HG03469 (cell line): ENCODE data around the gene SH2B2.

ENCODE experiments used
- ATAC-seq: cut with Tn5 transposase; IDR thresholded peaks from one replicate; pipeline ENCODE4 v1.9.1; 2021; ENCODE audit warnings: mild to moderate bottlenecking, moderate library complexity, moderate number of reproducible peaks; ENCODE audit not compliant: unreplicated experiment

Gene SH2B2

DNA sequence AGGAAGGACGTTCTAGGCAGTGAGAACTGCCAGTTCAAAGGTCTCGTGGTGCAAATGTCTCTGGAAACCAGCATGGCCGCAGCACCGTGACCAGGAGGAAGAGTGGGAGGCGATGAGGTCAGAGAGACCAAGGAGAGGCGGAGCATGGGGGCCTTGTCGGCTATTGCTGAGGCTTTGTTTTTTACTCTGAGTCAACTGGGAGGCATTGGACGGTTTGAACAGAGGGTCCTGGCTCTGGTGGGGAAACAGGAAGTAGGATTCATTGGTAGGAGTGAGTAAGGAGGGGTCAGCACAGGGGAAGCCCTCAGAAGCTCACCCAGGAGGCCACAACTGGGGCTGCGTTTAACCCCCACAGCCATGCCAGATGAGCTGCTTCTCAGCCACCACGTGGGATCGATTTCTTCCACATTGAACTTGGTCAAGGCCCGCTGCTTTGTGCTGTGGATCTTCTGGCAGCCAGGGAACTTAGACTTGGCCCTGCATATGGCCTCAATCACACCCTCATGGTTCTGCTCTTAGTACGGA lies 22.2 kb upstream of the SH2B2 start:
- no peak for ATAC-seq

DNA sequence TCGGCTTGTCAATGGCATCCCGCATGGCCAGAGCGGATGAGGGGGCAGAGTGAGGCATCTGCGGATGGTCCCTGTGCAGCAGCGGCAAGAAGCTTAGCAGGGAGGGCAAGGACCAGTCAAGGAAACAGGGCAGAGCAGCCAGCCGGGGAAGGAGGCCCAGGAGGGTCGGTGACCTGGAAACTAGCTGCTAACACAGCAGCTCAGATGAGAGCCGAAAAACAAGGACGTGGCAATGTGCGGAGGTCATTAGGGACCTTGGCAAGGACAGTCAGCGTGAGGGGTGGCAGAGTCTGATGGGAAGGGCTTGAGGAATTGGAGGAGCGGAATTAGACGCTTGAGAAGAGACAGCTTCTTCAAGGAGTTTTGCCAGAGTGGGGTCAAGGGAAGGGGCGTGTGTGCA lies 20.1 kb upstream of the SH2B2 start:
- no peak for ATAC-seq

- no peak for ATAC-seq
These were observed 18.0 kb upstream of the SH2B2 start for GRCh38 chr7:102268635-102269034.

GRCh38 chr7:102270178-102270887 lies 16.3 kb upstream of the SH2B2 start:
- ATAC-seq, result no peak

DNA sequence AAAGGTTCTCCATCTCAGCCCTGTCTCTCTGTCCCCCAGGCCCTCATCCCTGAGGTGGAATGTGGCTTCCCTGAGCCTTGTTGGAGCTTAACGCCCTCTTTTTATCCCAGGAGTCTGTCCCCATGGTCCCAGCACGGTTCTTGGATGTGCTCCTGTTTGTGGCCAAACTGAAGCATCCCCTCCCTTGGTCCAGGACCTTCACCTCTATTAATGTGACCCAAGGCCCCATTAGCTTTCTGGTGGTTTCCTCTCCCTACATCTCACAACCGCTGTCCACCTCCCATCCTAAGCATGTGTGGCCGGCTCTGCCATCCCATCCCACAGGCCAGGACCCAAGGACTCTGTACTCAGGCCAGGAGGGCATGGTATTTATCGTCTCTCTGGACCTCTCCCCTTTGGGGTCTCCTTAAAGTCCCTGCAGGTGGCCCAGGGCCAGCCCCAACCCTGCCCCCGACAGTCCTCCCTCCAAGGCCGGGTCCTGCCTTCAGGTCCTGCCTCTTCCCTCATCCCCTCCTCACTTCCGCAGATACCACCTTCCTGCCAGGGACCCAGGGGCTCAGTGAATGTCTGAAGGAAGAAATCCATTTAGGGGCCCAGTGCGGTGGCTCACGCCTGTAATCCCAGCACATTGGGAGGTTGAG lies 15.4 kb upstream of the SH2B2 start:
- no peak for ATAC-seq

DNA sequence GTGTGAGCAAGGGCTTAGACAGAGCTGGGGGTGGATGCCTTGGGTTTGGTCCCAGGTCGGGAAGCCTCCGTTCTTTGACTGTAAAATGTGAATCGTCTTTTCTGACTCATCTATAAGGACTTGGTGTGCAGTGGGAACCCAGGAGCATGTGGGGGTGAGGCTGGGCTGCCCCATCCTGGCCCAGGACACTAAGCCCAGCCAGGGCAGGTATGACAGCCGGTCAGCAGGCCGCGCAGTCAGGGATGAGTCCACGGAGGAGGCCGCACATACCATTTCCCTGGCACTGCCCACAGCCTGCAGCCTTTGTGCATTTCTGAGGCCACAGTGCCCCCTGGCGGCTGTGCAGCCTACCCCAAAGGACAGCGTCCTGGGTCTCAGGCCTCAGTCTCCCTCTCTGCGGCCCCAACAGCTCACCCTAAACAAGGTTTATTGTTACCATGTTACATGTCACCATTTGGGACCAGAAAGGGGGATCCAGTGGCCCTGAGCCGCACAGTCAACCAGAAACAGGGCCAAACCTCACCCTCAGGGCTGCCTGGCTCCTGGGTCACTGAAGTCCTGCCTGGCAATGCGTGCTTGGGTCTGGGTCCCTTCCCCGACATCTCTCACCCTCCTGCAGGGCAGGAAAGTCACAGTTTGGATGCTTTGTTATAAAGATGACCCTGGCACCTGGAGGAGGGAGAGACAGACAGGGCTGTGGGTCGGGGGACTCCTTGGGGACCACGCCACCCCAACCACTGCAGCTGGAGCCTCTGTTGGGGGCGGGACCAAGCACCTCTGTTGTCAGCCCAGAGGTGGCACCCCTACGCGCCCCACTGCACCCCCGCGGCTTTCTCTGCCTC lies 14.4 kb upstream of the SH2B2 start:
- no peak for ATAC-seq

GRCh38 chr7:102272917-102273748 lies 13.5 kb upstream of the SH2B2 start:
- no peak for ATAC-seq

- no peak for ATAC-seq
These were observed 12.6 kb upstream of the SH2B2 start for GRCh38 chr7:102273749-102274712.

- ATAC-seq, result no peak
These were observed 11.5 kb upstream of the SH2B2 start for GRCh38 chr7:102275123-102275703.

DNA sequence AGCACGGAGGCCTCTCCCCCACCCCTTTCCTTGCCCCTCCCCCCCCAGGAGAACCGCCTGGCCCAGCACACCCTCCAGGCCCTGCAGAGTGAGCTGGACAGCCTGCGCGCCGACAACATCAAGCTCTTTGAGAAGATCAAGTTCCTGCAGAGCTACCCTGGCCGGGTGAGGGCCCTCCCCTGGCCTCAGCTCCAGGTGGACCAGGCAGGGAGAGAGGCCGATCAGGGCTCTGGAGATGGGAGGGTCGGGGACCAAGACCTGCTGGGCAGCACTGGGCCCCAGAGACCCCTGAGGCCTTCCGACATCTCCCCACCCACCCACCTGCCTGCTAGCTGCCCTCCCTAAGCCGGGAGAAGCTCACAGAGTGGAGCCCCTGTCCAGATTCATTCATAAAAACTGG lies 8.8 kb upstream of the SH2B2 start:
- ATAC-seq, result no peak

DNA sequence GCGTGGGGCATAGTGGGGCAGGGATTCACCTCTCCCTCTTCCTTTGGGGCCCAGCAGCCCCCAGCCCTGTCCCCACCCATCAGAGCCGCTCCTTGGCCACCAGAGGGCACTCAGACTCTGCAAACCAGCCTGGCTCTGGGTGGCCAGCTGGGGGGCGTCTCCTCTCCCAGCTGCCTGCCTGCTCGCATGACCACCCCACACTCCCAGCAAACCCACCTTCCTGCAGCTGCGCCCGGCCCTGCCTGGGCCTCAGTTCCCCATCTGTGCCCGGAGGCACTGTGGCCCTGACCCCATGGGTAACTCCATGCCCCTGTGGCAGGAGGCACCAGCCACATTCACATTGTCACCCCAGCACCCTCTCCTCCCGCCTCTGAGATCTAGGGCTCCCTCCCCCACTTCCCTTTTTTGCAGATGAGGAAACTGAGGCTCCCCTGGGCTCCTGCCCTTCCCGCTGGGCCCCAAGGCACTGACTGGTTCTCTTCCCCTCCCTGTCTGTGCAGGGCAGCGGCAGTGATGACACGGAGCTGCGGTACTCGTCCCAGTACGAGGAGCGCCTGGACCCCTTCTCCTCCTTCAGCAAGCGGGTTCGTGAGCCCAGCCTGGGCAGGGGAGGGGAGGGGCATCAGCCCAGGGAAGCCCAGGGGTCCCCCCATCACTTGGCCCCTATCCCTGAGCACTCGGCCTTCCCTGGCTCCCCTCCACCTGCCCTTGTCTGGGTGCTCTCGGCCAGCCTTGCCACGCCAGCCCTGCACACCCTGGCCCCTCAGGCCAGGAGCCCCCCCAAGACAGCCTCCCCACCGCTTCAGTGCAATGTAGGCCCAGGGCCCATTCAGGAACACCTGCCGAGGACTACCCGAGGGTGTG lies 6.9 kb upstream of the SH2B2 start:
- ATAC-seq, result no peak

DNA sequence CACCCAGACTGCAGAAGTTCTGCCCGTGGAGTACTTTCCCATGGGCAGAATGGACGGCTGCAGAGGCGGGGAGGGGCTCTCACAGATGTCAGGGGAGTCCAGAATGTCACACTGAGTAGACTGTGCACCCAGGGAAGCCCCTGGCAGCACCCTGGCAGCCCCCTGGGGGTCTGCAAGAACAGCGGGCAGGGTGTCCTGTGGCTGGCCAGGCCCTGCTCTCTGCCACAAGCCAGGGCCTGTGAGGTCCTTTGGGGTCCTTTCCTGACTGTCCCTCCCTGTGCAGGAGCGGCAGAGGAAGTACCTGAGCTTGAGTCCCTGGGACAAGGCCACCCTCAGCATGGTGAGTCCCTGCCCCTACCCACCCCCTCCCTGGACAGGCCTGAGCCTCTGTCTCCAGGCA lies 6.1 kb upstream of the SH2B2 start:
- ATAC-seq, result no peak

DNA sequence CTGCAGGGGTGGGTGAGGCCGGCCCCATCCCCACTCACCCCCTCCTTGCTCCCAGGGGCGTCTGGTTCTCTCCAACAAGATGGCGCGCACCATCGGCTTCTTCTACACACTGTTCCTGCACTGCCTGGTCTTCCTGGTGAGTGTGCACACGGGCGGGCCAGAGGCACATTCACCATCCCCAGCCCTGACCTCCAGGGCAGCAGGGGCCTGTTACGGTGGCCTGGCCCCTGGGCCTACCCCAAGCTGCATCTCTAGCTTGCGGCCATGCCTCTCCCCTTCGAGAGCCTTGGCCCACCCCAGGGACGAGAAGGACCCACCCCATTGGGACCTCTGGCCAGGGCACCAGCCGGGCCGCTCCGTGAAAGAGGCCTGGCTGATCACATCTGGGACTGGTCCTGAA lies 4.9 kb upstream of the SH2B2 start:
- ATAC-seq, result no peak

DNA sequence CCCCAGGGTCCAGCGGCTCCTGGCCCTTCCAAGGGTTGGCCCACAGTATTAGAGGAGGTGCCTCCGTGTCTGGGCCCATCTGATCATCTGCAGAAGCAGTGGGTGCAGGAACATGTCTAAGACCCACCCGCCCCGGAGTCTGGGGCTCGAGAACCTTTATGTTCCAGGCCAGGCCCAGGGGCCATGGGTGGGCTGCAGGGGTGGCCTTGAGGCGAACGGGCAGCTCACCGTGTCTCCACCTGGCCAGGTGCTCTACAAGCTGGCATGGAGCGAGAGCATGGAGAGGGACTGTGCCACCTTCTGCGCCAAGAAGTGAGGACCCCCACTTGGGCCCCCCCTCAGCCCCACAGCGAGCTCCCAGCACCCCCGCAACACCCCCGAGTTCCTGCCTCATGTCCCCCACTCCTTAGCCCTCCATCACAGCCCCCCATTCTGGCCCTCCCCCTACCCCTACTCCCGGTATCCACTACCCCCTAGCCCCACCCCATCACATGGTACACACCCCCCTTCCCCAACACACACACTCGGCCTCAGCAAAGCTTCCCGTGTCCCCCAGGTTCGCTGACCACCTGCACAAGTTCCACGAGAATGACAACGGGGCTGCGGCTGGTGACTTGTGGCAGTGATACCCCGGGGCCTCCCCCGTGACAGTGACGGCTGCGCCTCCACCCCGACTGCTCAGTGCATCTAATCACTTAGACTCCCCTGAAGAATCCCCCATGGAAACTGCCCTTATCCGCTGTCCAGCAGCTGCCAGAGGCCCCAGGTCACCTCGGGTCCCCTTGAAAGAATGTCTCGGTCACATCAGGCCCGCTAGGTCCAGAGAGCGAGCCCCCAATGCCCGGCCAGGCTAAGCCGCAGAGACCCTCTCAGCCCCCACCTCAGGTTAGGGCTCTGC lies 4.0 kb upstream of the SH2B2 start:
- ATAC-seq, result no peak

- no peak for ATAC-seq
These were observed 3.0 kb upstream of the SH2B2 start for GRCh38 chr7:102283477-102284189.

DNA sequence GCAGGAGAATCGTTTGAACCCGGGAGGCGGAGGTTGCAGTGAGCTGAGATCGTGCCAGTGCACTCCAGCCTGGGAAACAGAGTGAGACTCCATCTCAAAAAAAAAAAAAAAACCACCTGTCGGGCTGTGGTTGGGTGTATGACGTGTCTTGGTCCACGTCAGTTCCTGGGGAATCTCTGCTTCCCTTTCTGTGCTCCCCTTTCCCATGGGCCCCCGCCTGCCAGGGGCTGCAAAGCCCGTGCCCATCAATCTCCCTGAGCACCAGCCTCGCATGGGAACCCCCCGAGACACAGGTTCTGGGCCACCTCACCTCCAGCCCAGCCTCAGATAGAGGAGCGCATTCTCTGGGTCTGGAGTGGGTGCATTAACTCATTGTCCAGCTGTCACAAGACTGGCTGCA lies 2.3 kb upstream of the SH2B2 start:
- no peak for ATAC-seq
